Stomach (tissue), 9 donors: ENCODE data around the gene GFRA4. TPM values are rescaled to one million over a fixed set of nuclear protein-coding genes. Genes with fewer than 3 reads are reported as not detected.

ENCODE experiments used
- DNase-seq, 2 donors: peaks; one replicate each; pipeline versions ENCODE4 v3.0.0 to v3.0.0-alpha.2; 2013 to 2019
- H3K27ac ChIP-seq, 5 donors: fragments of 200-600 bp in 4 of 5; sonication (generic) in 4 of 5; one replicate each; pipeline ENCODE4 v1.5.1; 2013 to 2019; ENCODE audit warnings: mild to moderate bottlenecking in 1 of 5, moderate library complexity in 1 of 5
- H3K27me3 ChIP-seq, 3 donors: fragments of 200-600 bp; sonication (generic); one replicate each; pipeline ENCODE4 v1.5.1; 2017 to 2019; ENCODE audit warnings: mixed run types in 1 of 3
- H3K36me3 ChIP-seq, 4 donors: fragments of 200-600 bp; sonication (generic); 1 replicate in 3 of 4; 2 replicates in 1 of 4; pipeline ENCODE4 v1.5.1; 2016 to 2019
- H3K4me1 ChIP-seq, 4 donors: fragments of 200-600 bp; sonication (generic); one replicate each; pipeline ENCODE4 v1.5.1; 2016 to 2019
- H3K4me3 ChIP-seq, 4 donors: fragments of 200-600 bp; sonication (generic) in 3 of 4; one replicate each; pipeline ENCODE4 v1.5.1; 2016 to 2019; ENCODE audit warnings: mild to moderate bottlenecking in 1 of 4
- H3K9me3 ChIP-seq, 4 donors: fragments of 200-600 bp; sonication (generic); one replicate each; pipeline ENCODE4 v1.5.1; 2016 to 2019
- EP300 ChIP-seq: sonication (generic); formaldehyde crosslinking; IDR thresholded peaks from one replicate; pipeline ENCODE4 v1.6.1; 2017; ENCODE audit warnings: antibody characterized with exemption
- POLR2A ChIP-seq, 4 donors: fragments of 450-650 bp; IDR thresholded peaks; one replicate each; pipeline ENCODE4 v1.6.1; 2016; ENCODE audit warnings: antibody characterized with exemption in 4 of 4, control low read depth in 2 of 4, mild to moderate bottlenecking in 1 of 4, moderate library complexity in 1 of 4
- POLR2AphosphoS5 ChIP-seq, 3 donors: sonication (generic); formaldehyde crosslinking; IDR thresholded peaks; one replicate each; pipeline ENCODE4 v1.6.1; 2016; ENCODE audit warnings: antibody characterized with exemption in 3 of 3
- WGBS, 5 donors: extraction: QIAGEN DNeasy Blood & Tissue Kit in 3 of 5; methylation state at CpG; one replicate each; pipeline versions ENCODE4 v1.1.5 to v1.1.7; 2013 to 2018; 5-methylcytosine and 5-hydroxymethylcytosine counted together
- intact Hi-C: fragments of 100-400 bp; cut with DNase I; formaldehyde crosslinking; loops from one replicate; pipeline ENCODE4 v1.15.1; 2023; ENCODE audit warnings: low total_unique reads
- polyA plus RNA-seq, 3 donors: library from polyadenylated mRNA; stranded (reverse); fragments of 200-250 nt; gene quantifications; one replicate each; pipeline ENCODE4 v1.2.3, GENCODE V29; 2013
- total RNA-seq, 5 donors: library from RNA; depleted of rRNA; stranded (reverse); fragments of >200 nt; gene quantifications; one replicate each; pipeline versions ENCODE4 v1.1.0 to v1.2.3, GENCODE V29; 2014 to 2016
- TF ChIP-seq, protein P1 (sequence below), 7 experiments: fragments of 450-650 bp in 4 of 7; fragments of 200-600 bp in 3 of 7; sonication (generic) in 3 of 7; IDR thresholded peaks; one replicate each; pipeline ENCODE4 v1.5.1; 2016 to 2019; ENCODE audit warnings: antibody characterized with exemption in 7 of 7, control low read depth in 2 of 7, mild to moderate bottlenecking in 1 of 7
- donor health status: healthy with polysubstance abuse.
- donor health status: Bipolar disorder and iron deficiency.
- donor health status: healthy.

GFRA4 gene
- total and polyA plus RNA-seq, 8 donors = not detected

- H3K36me3 ChIP-seq = peaks cover 0 to 58% (median 37%) of the 10 kb centered on the region in 4 donors
- peaks cover 0 to 18% (median 3%) of the 10 kb centered on the region in 4 donors for H3K4me1 ChIP-seq
- 73 to 85% (median 81%) methylated on average over 5 of the region's 5 CpGs for WGBS, 5 donors
- DNase-seq = no peak
- H3K27me3 ChIP-seq = no peaks in the 10 kb centered on the region
- H3K9me3 ChIP-seq = no peaks in the 10 kb centered on the region
- intact Hi-C loops = no loop called here
- H3K27ac ChIP-seq = no peak overlapping the region
- no peak for TF ChIP-seq POLR2AphosphoS5 (IDR thresholded peaks at IDR 0.05)
- no peak for TF ChIP-seq EP300
- TF ChIP-seq, protein P1, sequence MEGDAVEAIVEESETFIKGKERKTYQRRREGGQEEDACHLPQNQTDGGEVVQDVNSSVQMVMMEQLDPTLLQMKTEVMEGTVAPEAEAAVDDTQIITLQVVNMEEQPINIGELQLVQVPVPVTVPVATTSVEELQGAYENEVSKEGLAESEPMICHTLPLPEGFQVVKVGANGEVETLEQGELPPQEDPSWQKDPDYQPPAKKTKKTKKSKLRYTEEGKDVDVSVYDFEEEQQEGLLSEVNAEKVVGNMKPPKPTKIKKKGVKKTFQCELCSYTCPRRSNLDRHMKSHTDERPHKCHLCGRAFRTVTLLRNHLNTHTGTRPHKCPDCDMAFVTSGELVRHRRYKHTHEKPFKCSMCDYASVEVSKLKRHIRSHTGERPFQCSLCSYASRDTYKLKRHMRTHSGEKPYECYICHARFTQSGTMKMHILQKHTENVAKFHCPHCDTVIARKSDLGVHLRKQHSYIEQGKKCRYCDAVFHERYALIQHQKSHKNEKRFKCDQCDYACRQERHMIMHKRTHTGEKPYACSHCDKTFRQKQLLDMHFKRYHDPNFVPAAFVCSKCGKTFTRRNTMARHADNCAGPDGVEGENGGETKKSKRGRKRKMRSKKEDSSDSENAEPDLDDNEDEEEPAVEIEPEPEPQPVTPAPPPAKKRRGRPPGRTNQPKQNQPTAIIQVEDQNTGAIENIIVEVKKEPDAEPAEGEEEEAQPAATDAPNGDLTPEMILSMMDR (IDR thresholded peaks at IDR 0.05) = no peak
- no peak for TF ChIP-seq POLR2A (IDR thresholded peaks at IDR 0.05)
- H3K4me3 ChIP-seq = no peak overlapping the region
Observed at GRCh38 chr20:3631534-3631933, 31.7 kb downstream of the GFRA4 start.

- no peaks in the 10 kb centered on the region for H3K9me3 ChIP-seq
- intact Hi-C loops = no loop called here
- H3K36me3 ChIP-seq = peaks cover 0 to 63% (median 45%) of the 10 kb centered on the region in 4 donors
- no peak overlapping the region for H3K4me3 ChIP-seq
- peaks cover 0 to 18% (median 3%) of the 10 kb centered on the region in 4 donors for H3K4me1 ChIP-seq
- 82 to 91% (median 87%) methylated on average over 8 of the region's 8 CpGs for WGBS, 5 donors
- no peak for DNase-seq
- TF ChIP-seq POLR2A (IDR thresholded peaks at IDR 0.05) = no peak
- TF ChIP-seq EP300 = no peak
- no peak for TF ChIP-seq POLR2AphosphoS5 (IDR thresholded peaks at IDR 0.05)
- TF ChIP-seq, protein P1 (IDR thresholded peaks at IDR 0.05) = no peak
- H3K27me3 ChIP-seq = no peaks in the 10 kb centered on the region
- H3K27ac ChIP-seq = no peak overlapping the region
Observed at GRCh38 chr20:3630429-3630828, 32.8 kb downstream of the GFRA4 start.

GRCh38 chr20:3629893-3630292 is 33.3 kb downstream of the GFRA4 start:
- Histone ChIP-seq H3K27ac (no peak overlapping the region), H3K9me3 (no peaks in the 10 kb centered on the region), H3K27me3 (no peaks in the 10 kb centered on the region), H3K4me3 (no peak overlapping the region), H3K4me1 (peaks cover 0 to 18% (median 3%) of the 10 kb centered on the region in 4 donors), H3K36me3 (peaks cover 0 to 69% (median 51%) of the 10 kb centered on the region in 4 donors)
- 83 to 91% (median 90%) methylated on average over 2 of the region's 2 CpGs for WGBS, 5 donors
- intact Hi-C loops = no loop called here
- TF ChIP-seq POLR2AphosphoS5 (IDR thresholded peaks at IDR 0.05) (no peak), POLR2A (IDR thresholded peaks at IDR 0.05) (no peak), EP300 (no peak)
- TF ChIP-seq, protein P1 (IDR thresholded peaks at IDR 0.05) = no peak
- no peak for DNase-seq

DNA sequence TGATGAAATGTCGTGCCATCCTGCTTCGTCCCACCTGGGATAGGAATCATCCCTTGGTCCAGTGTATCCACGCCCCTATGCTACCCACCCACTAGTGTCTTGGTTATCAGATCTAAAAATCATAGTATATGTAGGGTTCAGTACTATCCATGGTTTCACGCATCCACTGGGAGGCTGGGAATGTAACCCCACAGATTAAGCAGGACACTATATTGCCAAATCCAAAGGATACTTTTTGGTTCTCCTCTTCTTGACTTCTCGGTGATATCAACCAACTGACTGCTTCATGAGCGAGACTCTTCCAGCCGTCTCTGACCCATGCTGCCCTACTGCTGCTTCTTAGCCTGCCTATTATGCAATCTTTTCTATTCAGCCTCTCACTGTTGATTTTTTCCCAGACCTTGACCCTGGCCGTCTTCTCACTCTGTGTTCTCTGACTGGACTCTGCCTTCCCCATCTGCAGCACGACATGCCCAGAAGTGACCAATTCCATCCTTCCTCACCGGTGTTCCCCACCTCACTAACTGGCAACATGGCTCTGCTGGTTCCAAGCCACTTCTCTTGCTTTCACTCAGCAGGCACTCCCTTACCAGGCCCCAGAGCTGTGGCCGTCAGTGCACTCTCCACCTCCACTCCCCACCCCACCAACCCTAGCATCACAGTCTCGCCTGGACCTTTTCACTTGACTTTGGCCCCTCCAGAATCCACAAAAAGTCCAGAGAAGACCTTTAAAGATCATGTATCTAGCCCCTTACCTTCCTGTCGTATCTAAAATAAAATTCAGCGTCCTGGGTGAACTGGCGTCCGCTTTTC is 34.5 kb downstream of the GFRA4 start:
- intact Hi-C loops = no loop called here
- DNase-seq = no peak
- Histone ChIP-seq H3K27me3 (no peaks in the 10 kb centered on the region), H3K4me3 (no peak overlapping the region), H3K4me1 (peaks cover 0 to 8% (median 1%) of the 10 kb centered on the region in 4 donors), H3K36me3 (peaks cover 0 to 72% (median 60%) of the 10 kb centered on the region in 4 donors), H3K9me3 (no peaks in the 10 kb centered on the region), H3K27ac (no peak overlapping the region)
- TF ChIP-seq POLR2AphosphoS5 (IDR thresholded peaks at IDR 0.05) = no peak
- TF ChIP-seq EP300 = no peak
- no peak for TF ChIP-seq POLR2A (IDR thresholded peaks at IDR 0.05)
- TF ChIP-seq, protein P1 (IDR thresholded peaks at IDR 0.05) = no peak
- WGBS, 5 donors = 87 to 92% (median 88%) methylated on average over 16 of the region's 16 CpGs
